GM12891 (cell line): ENCODE measurements around the gene ACAN.

Source experiments
- DNase-seq: peaks from one replicate; pipeline ENCODE4 v3.0.0; 2011; ENCODE audit warnings: low spot score; ENCODE audit not compliant: insufficient read length
- FAIRE-seq: peaks from 2 replicates; lab custom pipeline; 2011; peaks lifted over from hg19 to GRCh38; lab: Jason Lieb, UNC
- PAX5 ChIP-seq: IDR thresholded peaks from 2 replicates; pipeline ENCODE4 v1.6.1; 2011; ENCODE audit warnings: low read length, moderate library complexity, mild to moderate bottlenecking; ENCODE audit not compliant: insufficient read depth, severe bottlenecking
- POLR2A ChIP-seq: IDR thresholded peaks from 2 replicates; pipeline ENCODE4 v1.6.1; 2011; ENCODE audit warnings: low read depth, low read length, control low read depth
- POLR2AphosphoS5 ChIP-seq: IDR thresholded peaks from 2 replicates; pipeline ENCODE4 v1.6.1; 2011; ENCODE audit warnings: low read depth, low read length, control low read depth
- POU2F2 ChIP-seq: IDR thresholded peaks from 2 replicates; pipeline ENCODE4 v1.6.1; 2011; ENCODE audit warnings: low read depth, mild to moderate bottlenecking, control low read depth, low read length, moderate library complexity
- SPI1 ChIP-seq: IDR thresholded peaks from 2 replicates; pipeline ENCODE4 v1.6.1; 2011; ENCODE audit warnings: low read depth, low read length, control low read depth
- TAF1 ChIP-seq: IDR thresholded peaks from 2 replicates; pipeline ENCODE4 v1.6.1; 2011; ENCODE audit warnings: low read depth, low read length, control low read depth

Gene ACAN

GRCh38 chr15:88871313-88871712 is 68.1 kb downstream of the ACAN start:
- DNase-seq (no peak), FAIRE-seq (no peak)
- TF ChIP-seq POU2F2 (no peak), TAF1 (no peak), POLR2AphosphoS5 (no peak), SPI1 (no peak), PAX5 (no peak), POLR2A (no peak)

DNA sequence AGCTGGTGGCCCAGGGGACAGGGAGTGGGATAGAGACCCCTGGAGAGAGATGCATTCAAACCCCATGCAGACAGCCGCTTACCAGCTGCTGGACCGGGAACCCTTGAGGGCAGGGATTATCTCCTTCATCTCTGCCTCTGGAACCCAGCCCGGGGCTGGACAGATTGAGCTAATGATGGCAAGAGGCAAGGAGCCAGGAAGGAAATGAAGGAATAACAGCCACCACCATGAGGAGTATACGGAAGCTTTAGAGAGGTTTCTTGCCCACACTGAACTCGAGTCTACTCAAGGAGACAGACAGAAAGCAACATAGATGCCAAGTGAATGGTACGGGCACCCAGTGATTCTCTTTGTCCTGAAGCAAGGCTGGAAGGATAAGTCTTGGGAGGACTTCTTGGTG is 68.9 kb downstream of the ACAN start:
- DNase-seq (no peak), FAIRE-seq (no peak)
- TF ChIP-seq PAX5 (no peak), POLR2A (no peak), POU2F2 (no peak), TAF1 (no peak), SPI1 (no peak), POLR2AphosphoS5 (no peak)

DNA sequence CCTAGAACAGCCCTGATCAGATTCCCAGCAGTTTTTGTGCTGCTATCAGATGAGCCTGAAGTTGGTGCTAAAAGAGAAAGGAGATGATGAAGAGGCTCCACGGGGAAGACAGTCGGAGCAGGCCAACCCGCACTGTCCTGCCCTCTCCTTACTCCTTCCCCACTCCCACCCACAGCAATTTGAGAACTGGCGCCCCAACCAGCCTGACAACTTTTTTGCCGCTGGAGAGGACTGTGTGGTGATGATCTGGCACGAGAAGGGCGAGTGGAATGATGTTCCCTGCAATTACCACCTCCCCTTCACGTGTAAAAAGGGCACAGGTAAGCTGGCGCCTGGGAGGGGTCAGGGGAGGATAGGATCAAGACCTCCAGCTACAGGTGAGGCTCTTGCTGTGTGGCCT is 69.5 kb downstream of the ACAN start:
- TF ChIP-seq POLR2A (no peak), PAX5 (no peak), TAF1 (no peak), SPI1 (no peak), POU2F2 (no peak), POLR2AphosphoS5 (no peak)
- DNase-seq (no peak), FAIRE-seq (no peak)

DNA sequence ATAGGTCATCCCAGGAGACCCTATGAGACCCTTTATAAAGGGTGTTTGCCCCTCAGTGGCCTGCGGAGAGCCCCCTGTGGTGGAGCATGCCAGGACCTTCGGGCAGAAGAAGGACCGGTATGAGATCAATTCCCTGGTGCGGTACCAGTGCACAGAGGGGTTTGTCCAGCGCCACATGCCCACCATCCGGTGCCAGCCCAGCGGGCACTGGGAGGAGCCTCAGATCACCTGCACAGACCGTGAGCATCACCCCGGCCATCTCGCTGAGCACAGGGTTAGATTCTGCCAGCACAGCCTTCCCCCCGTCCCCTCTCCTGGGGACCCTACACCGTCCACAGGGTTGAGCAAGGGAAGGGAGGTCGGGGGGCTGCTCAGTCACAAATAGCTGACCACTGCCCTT is 70.5 kb downstream of the ACAN start:
- TF ChIP-seq POU2F2 (no peak), SPI1 (no peak), POLR2AphosphoS5 (no peak), TAF1 (no peak), PAX5 (no peak), POLR2A (no peak)
- DNase-seq, result no peak
- FAIRE-seq, result no peak

DNA sequence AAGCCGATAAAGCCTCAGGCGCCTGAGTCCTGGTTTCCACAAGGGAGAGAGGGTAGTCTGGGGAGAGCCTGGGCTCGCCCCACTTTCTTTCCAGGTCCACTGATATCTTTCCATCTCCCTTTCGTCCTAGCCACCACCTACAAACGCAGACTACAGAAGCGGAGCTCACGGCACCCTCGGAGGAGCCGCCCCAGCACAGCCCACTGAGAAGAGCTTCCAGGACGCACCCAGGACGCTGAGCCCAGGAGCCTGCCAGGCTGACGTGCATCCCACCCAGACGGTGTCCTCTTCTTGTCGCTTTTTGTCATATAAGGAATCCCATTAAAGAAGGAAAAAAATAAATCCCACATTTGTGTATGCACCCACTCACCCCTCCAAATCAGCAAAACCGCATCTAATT is 71.0 kb downstream of the ACAN start:
- DNase-seq (no peak), FAIRE-seq (no peak)
- TF ChIP-seq POU2F2 (no peak), TAF1 (no peak), POLR2A (no peak), POLR2AphosphoS5 (no peak), SPI1 (no peak)

DNA sequence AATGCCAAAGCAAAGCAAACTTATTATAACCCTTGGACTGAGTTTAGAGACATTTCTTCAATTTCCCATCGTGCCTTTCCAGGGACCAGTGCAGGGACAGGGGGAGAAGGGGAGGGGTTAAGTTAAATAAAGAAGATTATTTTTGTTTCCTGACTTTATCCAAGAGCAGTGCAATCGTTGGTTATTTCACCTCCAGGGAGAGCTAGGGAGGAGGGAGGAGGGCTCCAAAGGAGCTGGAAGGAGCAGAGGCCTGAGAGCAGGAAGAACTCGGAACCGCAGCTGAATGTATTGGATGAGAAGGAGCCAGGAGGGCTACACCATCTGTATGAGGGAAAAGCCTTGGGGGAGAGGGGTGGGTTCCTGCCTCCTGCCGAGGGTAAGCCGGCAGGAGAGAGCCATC is 71.4 kb downstream of the ACAN start:
- DNase-seq, result no peak
- no peak for TF ChIP-seq PAX5
- no peak for TF ChIP-seq SPI1
- no peak for TF ChIP-seq POLR2AphosphoS5
- TF ChIP-seq POLR2A, result no peak
- TF ChIP-seq POU2F2, result no peak
- no peak for TF ChIP-seq TAF1
- no peak for FAIRE-seq

DNA sequence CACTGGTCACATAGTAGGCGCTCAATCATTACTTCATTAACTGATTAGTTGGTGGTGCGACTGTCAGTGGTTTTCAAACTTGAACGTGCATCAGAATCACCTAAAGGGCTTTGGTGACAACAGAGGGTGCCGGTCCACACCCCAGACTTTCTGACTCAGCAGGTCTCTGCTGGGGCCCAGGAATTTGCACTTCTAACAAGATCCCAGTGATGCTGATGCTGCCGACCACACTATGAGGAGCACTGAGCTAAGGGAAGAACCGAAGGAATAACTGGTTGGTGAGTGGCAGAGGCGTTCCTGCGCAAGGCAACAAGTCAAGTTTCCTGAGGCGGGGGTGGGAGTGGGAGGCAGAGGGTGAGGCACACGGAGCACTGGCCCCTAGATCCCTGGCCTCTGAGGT is 73.3 kb downstream of the ACAN start:
- TF ChIP-seq POLR2A (no peak), SPI1 (no peak), TAF1 (no peak), POU2F2 (no peak), POLR2AphosphoS5 (no peak), PAX5 (no peak)
- FAIRE-seq (no peak), DNase-seq (no peak)

DNA sequence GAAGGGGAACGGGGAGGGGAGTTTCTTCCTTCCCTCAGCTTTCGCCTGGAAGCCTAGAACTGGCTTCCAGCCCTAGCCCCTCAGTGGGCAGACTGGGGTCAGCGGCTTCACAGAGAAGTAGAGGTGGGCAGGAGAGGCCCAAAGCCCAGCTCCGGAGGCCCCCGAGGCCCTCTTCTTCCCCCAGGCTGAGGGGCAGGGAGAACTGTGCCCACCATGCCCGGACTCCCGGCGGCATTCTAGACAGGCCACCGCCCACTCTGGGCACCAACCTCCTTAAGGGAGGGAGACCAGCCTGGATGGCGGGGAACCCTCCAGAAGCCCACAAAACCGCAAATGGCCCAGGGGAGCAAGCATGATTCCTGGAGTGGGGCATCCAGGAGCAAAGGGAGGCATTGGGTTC is 74.2 kb downstream of the ACAN start:
- TF ChIP-seq POU2F2 (no peak), SPI1 (no peak), POLR2AphosphoS5 (no peak), POLR2A (no peak), PAX5 (no peak), TAF1 (no peak)
- no peak for FAIRE-seq
- DNase-seq, result no peak

- no peak for FAIRE-seq
- TF ChIP-seq TAF1 (no peak), POU2F2 (no peak), POLR2A (no peak), SPI1 (no peak), POLR2AphosphoS5 (no peak), PAX5 (no peak)
Measured at GRCh38 chr15:88877906-88878305, 74.7 kb downstream of the ACAN start.

DNA sequence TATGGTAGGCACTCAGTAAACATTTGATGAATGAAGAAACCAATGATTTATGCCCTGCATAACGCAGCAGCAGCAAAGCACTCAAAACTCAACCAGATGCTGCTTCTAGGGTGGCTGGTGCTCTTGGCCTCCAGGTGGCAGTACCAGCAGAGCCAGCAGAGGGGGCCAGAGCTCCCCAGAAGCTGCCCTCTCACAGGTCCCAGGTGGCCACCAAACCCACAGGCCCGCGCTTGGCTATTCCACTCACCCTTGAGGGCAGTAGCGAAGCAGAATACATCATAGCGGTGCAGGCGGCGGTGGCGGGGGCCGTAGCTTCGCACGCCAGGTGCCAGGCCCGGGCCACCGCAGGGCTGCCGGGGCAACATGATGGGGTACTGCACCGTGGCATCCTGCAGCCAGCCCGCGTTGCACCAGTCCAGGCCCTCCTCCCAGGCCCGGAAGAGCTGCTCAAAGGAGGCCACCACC is 75.5 kb downstream of the ACAN start:
- DNase-seq (peak; percentile 82), FAIRE-seq (peak; percentile 77)
- TF ChIP-seq POLR2AphosphoS5, result no peak
- TF ChIP-seq TAF1, result no peak
- TF ChIP-seq POLR2A, result no peak
- TF ChIP-seq PAX5, result no peak
- no peak for TF ChIP-seq POU2F2
- no peak for TF ChIP-seq SPI1

More at GRCh38 chr15:88877906-88878305, 74.7 kb downstream of the ACAN start:
- DNase-seq, result no peak
